VCaP (cell line): ENCODE results near the gene MORC2.
A peak's percentile ranks its signal among the peaks of the same experiment; 100 is the strongest.

Source experiments
- H3K27ac ChIP-seq: fragments of 450-650 bp; 2 replicates; pipeline ENCODE4 v1.5.1; 2017
- TF ChIP-seq, protein P1 (sequence below): fragments of 450-650 bp; conservative IDR thresholded peaks from 2 replicates; pipeline ENCODE4 v1.5.1; 2017; ENCODE audit warnings: mild to moderate bottlenecking, moderate library complexity

MORC2 gene

DNA sequence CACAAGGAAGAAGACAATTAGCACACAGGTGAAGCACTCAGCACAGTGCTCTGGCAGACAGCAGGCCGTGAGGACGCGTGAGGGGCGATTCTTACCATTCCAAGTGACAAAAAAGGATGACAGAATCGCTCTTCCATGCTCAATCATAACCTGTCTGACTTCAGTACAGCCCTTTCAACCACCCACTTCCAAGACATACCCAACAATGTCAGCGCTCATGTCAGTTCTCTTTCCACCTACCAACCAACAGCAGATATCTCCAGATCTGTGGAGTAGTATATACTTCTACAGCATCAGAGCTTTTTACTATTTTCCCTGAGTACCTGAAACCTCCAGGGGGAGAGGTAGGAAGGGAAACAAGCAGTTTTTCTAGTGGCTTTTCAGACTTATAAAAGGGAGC lies 40.2 kb downstream of the MORC2 start:
- H3K27ac ChIP-seq, result no peak overlapping the region
- TF ChIP-seq, protein P1, sequence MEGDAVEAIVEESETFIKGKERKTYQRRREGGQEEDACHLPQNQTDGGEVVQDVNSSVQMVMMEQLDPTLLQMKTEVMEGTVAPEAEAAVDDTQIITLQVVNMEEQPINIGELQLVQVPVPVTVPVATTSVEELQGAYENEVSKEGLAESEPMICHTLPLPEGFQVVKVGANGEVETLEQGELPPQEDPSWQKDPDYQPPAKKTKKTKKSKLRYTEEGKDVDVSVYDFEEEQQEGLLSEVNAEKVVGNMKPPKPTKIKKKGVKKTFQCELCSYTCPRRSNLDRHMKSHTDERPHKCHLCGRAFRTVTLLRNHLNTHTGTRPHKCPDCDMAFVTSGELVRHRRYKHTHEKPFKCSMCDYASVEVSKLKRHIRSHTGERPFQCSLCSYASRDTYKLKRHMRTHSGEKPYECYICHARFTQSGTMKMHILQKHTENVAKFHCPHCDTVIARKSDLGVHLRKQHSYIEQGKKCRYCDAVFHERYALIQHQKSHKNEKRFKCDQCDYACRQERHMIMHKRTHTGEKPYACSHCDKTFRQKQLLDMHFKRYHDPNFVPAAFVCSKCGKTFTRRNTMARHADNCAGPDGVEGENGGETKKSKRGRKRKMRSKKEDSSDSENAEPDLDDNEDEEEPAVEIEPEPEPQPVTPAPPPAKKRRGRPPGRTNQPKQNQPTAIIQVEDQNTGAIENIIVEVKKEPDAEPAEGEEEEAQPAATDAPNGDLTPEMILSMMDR, result no peak

DNA sequence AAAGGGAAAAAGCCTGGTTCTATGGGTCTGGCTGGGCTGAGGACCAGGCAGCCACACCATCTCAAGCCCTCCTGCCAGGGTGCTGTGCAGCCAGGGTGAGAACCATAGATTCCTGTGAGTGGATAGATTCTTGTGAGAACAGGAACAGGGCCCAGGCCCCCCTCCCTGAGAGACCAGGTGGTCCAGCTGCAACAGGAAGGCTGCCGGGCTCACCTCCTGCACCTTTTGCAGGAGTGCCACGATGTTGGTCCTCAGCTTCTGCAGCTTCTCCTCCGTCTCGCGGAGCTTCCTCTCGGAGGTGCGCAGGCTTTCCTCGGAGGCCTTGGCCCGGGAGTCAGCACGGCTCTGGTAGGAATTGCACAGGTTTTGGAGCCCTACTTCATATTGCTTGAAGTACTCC lies 40.8 kb downstream of the MORC2 start:
- TF ChIP-seq, protein P1, result no peak
- H3K27ac ChIP-seq, result no peak overlapping the region

DNA sequence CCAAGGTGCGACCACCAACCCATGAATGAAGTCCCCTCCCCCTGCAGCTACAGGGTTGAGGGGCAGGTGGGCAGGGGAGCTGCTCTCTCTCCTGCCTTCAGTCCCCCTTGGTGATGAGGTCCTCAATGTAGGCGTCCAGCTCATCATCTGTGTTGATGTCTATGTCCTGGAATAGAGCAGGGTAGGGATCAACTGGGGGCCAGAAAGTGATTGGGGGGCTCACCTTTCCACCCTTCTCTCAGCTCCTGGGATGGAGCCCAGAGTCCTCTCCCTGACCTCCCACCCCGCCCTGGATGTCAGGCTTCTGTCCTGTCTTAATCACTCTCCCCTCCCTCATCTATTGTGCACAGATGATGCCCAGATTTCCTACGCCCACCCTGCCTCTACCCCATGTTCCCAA lies 41.9 kb downstream of the MORC2 start:
- H3K27ac ChIP-seq, result no peak overlapping the region
- TF ChIP-seq, protein P1, result no peak

DNA sequence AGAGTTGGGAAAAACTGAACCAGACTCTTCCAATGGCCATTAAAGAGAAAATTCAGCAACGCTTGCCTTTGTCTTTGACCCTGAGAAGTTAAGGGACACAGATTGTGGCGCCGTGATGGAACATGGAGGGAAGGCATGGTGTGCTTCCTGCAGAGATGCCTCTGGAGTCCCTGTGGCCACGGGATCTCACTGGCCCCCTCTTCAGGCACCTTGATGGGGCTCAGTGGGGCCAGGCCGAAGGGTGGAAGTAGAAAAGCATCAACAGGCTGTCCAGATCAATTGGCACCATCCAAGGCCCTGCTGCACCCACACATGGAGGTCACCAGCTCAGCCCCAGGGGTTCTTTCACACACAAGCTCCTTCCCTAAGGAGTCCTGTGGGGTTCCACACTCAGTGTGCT lies 42.9 kb downstream of the MORC2 start:
- no peak overlapping the region for H3K27ac ChIP-seq
- TF ChIP-seq, protein P1, result no peak

DNA sequence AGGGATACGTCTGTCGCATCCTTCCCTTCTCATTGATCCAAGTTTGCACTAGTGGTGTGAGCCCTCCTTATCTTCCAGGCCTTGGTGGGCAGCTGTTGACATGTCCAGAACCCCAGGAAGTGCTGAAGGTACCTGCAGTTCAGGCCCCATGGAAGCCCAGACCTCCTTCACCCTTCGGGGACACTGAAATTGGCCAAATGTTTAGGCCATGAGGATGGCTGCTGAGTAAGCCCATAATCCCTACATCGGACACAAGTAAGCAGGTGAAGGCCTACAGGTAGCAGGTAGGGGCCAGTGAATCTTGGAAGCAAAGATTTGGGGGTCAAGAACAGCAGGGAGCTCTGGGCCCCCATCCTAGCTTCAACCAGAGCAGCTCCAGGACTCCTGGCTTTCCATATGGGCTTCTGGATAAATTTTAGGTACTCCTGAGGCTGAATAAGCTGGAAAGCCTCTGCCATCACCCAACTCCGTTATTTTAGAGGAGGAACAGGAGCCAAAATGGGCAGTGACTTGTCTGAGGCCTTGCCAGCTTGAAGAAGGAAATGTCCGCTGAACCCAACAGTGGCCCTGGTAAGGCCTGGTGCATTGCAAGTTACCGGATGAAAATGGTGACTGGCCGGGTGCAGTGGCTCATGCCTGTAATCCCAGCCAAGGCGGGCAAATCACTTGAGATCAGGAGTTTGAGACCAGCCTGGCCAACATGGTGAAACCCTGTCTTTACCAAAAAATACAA lies 45.2 kb downstream of the MORC2 start:
- H3K27ac ChIP-seq, result no peak overlapping the region
- TF ChIP-seq, protein P1, result no peak

DNA sequence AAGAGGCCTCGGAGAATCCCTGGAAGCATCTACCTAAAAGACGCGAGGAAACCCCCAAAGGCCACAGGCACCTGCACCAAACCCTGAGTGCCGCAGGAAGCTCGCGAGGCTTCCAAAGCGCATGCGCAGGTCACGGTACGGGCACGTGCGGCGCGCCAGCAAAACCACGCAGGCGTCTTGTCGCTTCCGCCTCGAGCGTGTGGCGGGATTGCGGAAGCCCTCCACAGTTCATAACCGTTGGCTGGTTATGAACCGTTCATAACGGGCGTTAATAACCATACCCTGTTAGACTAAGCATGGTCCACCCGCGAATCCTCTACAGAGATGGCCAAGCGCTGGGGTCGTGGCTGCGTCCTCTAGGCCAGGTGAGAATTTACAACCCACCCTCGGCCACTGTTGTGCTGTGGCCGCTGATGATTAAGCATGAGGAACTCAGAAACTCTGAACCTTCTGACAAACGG lies 46.4 kb downstream of the MORC2 start:
- TF ChIP-seq, protein P1, result no peak
- peak overlapping the region; percentile 71 for H3K27ac ChIP-seq

DNA sequence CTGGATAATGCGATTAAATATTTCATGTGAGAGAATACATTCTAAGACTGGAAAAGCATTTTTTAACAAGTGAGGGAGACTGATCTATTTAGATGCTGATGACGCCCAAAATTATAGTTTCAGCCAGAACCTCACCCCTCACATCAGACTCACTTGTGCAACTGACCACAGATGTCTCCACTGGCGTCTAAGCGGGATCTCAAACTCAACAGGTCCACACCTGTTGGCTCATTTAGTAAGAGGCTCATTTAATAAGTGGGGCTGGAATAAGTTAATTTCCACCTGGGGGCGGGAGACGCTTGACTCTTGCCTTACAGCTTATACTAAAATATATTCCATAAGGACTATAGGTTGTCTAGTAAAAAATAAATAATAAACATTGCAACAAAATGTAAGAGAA lies 47.5 kb downstream of the MORC2 start:
- H3K27ac ChIP-seq, result peak overlapping the region; percentile 71
- TF ChIP-seq, protein P1, result no peak
